ENCODE data around the gene PHEX. TPM values are rescaled to one million over a fixed set of nuclear protein-coding genes. Genes with fewer than 3 reads are reported as not detected.

Gene PHEX
- total RNA-seq, 3 donors from 2014 or later: 0.16 to 5.6 (median 2.5) TPM

GRCh38 chrX:22012051-22012450, 20.1 kb upstream of the PHEX start:
- no peak for DNase-seq (ENCODE audit: low spot score in 2 of 2)

GRCh38 chrX:22012931-22013330, 19.2 kb upstream of the PHEX start:
- Histone ChIP-seq H3K27ac (no peak overlapping the region), H3K36me3 (no peaks in the 10 kb centered on the region), H3K4me1 (no peaks in the 10 kb centered on the region), H3K4me3 (no peak overlapping the region), H3K27me3 (peaks cover 0 to 19% of the 10 kb centered on the region in 2 donors), H3K9me3 (peaks cover 0 to 6% of the 10 kb centered on the region in 2 donors)
- TF ChIP-seq CTCF (IDR thresholded peaks at IDR 0.05): no peak
- no peak for TF ChIP-seq POLR2A (IDR thresholded peaks at IDR 0.05)
- TF ChIP-seq POLR2AphosphoS5 (IDR thresholded peaks at IDR 0.05): no peak
- intact Hi-C loops (cut with DNase I; ENCODE audit: low total_unique reads): no loop called here
- no peak for DNase-seq (ENCODE audit: low spot score in 2 of 2)

More at GRCh38 chrX:22012051-22012450, 20.1 kb upstream of the PHEX start:
- H3K4me1 ChIP-seq: no peaks in the 10 kb centered on the region
- TF ChIP-seq POLR2AphosphoS5 (IDR thresholded peaks at IDR 0.05): no peak
- TF ChIP-seq CTCF (IDR thresholded peaks at IDR 0.05): no peak
- no peak for TF ChIP-seq POLR2A (IDR thresholded peaks at IDR 0.05)
- H3K4me3 ChIP-seq: no peak overlapping the region
- intact Hi-C loops (cut with DNase I; ENCODE audit: low total_unique reads): no loop called here
- no peaks in the 10 kb centered on the region for H3K36me3 ChIP-seq
- H3K27me3 ChIP-seq: peaks cover 0 to 18% of the 10 kb centered on the region in 2 donors
- no peak overlapping the region for H3K27ac ChIP-seq
- H3K9me3 ChIP-seq: peaks cover 0 to 6% of the 10 kb centered on the region in 2 donors

DNA sequence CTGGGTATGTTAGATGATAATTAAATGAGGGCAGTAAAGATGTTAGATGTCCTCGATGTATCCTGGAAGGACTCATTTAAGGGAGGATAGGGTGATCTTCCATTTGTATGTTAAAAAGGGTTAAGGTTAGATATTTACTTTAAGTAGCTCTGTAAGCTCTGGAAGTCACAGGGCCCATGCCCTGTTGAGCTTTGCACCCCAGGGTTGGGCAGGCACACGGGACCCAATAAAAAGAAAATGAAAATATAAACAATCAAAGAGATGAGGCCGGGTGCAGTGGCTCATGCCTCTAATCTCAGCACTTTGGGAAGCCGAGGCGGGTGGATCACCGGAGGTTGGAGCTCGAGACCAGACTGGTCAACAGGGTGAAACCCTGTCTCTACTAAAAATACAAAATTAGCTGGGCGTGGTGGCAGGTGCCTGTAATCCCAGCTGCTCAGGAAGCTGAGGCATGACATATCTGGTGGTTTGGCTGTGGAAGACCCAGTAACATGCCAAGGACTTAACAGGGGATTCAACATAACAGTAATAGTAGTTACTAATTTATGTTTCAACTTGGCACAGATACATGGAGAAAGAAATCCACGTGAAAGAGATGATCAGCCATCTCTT, 16.9 kb upstream of the PHEX start:
- Histone ChIP-seq H3K4me1 (no peaks in the 10 kb centered on the region), H3K36me3 (no peaks in the 10 kb centered on the region), H3K27ac (no peak overlapping the region), H3K9me3 (no peaks in the 10 kb centered on the region), H3K4me3 (no peak overlapping the region), H3K27me3 (peaks cover 0 to 31% of the 10 kb centered on the region in 2 donors)
- intact Hi-C loops (cut with DNase I; ENCODE audit: low total_unique reads): no loop called here
- no peak for TF ChIP-seq POLR2AphosphoS5 (IDR thresholded peaks at IDR 0.05)
- no peak for TF ChIP-seq CTCF (IDR thresholded peaks at IDR 0.05)
- no peak for DNase-seq (ENCODE audit: low spot score in 2 of 2)

DNA sequence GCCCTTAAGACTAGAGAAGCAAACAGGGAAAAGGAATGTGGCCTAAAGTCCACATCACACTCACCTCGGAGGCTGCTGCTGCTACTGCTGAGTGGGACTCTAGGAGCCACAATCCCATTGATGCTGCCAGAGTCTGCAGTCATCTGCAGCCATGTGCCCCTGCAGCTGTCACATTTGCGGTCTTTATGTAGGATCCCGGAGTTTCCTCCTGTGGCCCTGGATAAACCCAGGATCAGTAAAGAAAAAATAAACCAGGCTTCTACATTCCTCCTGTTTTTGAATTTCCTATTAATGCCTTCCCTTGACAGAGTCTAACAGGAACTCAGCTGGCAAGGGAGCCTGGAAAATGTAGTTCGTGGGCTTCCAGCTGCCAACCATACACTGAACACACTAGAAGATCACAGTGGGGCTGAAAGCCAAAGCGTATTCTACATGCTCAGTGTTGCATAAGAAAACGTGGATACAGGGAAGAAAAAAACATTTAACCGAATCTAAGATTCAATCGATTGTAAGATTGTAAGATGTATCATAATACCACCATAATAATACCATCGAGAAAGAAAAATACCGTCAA, 10.3 kb upstream of the PHEX start:
- intact Hi-C loops (cut with DNase I; ENCODE audit: low total_unique reads): no loop called here
- Histone ChIP-seq H3K27ac (no peak overlapping the region), H3K36me3 (no peaks in the 10 kb centered on the region), H3K4me1 (no peaks in the 10 kb centered on the region), H3K4me3 (no peak overlapping the region), H3K9me3 (peaks cover 0 to 4% of the 10 kb centered on the region in 2 donors), H3K27me3 (peaks cover 0 to 24% of the 10 kb centered on the region in 2 donors)
- no peak for DNase-seq (ENCODE audit: low spot score in 2 of 2)
- TF ChIP-seq CTCF (IDR thresholded peaks at IDR 0.05) (no peak), POLR2AphosphoS5 (IDR thresholded peaks at IDR 0.05) (no peak), POLR2A (IDR thresholded peaks at IDR 0.05) (no peak)

DNA sequence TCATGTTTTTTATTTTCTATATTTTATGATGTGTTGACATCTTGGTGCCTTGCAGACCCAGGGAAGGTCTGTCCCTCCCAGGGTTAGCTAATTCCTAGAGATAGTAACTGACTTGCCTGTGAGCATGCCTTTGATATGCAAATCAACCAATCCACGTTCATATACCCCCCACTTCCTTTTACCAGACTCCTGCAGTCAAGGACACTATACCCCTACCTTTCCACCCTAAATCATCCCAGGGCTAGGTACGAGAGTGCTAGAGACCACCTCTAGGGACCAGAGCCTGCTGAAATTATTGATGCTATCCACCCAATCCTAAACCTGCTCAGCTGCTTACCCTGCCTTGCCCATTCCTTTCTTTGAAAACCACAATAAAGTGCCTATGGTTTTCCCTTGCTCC, 7.5 kb upstream of the PHEX start:
- peaks cover 0 to 4% of the 10 kb centered on the region in 2 donors for H3K9me3 ChIP-seq
- H3K4me3 ChIP-seq: no peak overlapping the region
- H3K27ac ChIP-seq: no peak overlapping the region
- no peaks in the 10 kb centered on the region for H3K36me3 ChIP-seq
- DNase-seq (ENCODE audit: low spot score in 2 of 2): no peak
- no peaks in the 10 kb centered on the region for H3K4me1 ChIP-seq
- peaks cover 0 to 19% of the 10 kb centered on the region in 2 donors for H3K27me3 ChIP-seq
- intact Hi-C loops (cut with DNase I; ENCODE audit: low total_unique reads): no loop called here
- TF ChIP-seq CTCF (IDR thresholded peaks at IDR 0.05) (no peak), POLR2AphosphoS5 (IDR thresholded peaks at IDR 0.05) (no peak), POLR2A (IDR thresholded peaks at IDR 0.05) (no peak)
